NCI-H128 (cell line): ENCODE results near the gene ASH1L.
"Not testable (repeated sequence)": the region's sequence is repeated elsewhere in the genome, so short reads cannot be mapped to it uniquely, and the experiment has no call there.

Experiments
- DNase-seq: peaks from one replicate; lab custom pipeline; 2025; ENCODE audit not compliant: unreplicated experiment; lab: John Stamatoyannopoulos, UW

ASH1L gene

DNA sequence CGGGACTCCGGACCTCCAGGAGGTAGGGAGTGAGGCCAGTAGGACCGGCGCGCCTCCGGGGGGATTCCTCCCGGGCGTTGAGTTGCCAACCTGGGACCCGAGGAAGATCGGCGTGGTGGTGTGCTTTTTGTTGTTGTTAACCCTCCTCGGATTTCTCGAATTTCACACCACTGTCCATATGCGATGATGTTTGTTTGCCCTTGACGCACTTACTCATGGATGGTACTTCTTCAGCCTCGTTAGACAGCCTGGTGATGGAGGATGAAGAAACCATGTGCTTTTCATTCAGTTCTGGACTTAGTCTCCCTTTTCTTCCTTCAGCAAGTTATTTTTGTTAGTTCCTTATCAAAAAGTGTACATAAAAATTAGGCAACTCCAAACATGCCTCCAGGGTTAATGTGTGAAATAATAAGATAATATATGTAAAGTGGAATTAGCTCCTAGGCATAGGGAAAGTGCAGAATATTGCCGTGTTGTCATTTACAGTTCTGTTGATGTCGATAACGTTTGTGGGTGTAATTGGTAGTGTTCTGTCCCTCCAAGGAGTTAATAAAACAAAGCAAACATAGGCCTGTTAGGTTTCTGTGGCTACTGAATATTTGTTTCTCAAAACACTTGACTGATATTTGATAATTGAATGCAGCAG lies 897 bp upstream of the ASH1L start:
- not testable (repeated sequence) for DNase-seq

DNA sequence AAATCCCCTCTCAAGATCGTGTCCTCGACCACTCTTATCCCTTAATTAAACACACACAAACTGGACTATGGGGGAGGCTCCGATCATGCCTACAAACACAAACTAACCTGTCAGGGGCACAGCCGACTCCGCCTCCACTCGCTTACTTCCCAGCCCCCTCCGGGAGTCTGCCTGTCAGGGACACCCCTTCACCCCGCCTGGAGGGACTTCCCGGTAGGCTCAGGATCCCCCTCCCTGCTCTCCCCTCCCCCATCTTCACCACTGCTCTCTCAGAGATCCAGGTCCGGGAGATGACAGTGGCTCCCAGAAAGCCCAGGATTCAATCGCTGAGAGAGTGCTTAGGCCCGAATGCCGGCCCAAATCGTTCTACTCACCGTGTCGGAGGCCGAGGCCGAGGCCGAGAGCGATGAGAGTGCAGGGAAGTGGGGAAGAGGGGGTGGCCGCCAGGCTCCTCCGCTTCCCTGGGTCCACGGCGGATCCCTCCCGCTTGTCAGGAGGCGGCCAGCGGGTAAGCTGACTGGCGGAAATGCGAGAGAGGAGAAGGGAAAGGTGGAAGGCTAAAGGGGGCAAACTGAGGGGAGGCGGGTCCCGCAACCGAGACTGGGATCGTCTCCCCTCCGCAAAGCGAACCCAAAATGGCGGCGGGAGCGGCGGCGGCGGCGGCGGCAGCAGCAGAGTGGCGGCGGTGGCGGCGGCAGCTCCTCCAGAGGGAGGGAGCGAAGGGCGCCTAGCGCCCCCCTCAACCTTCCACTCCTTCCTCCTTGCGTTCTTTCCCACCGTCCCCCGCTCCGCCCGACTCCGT lies 623 bp downstream of the ASH1L start:
- not testable (repeated sequence) for DNase-seq

DNA sequence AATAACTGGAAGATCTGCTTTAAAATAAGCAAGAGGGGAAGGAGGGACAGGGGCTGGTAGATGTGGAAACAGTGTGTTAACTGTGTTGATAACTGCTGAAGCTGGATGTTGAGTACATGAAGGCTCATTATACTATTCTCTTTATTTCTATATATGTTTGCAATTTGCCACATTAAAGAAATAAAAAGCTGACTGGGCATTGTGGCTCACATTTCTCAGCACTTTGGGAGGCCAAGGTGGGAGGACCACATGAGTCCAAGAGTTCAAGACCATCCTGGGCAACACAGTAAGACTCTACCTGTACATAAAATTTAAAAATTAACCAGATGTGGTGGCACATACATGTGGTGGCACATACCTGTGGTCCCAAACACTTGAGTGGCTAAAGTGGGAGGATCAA lies 6.7 kb downstream of the ASH1L start:
- DNase-seq = no peak

DNA sequence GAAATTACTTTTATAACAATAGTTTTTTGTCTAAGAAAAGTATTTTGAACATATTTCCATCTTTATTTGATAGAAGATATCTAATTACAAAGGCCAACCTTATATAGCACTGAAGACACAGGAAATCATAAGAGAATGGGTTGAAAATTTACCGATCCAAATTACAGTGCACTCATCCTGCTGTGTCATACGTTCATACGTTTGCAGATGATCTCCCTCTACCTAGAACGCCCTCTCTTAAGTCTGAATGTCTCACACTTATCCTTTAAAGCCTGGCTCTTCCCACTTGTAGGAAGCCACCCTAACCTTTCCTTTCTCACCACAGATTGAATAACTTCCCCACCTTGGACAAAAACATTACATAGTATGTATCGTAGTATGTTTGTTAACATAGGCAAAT lies 9.3 kb downstream of the ASH1L start:
- DNase-seq = no peak

DNA sequence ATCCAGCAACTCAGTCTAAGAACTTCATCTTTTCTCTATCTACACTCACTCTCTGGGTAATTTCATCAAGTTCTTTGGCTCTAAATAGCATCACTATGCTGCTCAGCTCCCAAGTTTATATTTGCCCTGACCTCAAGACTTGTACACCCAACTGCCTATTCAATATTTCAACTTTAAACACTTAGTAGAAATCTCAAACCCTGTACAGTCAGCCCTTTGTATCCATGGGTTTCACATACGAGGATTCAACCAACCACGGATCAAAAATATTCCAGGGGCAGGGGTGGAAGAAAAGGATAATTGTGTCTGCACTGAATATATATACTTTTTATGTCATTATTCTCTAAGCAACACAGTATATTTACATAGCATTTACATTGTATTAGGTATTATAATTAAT lies 13.9 kb downstream of the ASH1L start:
- no peak for DNase-seq

DNA sequence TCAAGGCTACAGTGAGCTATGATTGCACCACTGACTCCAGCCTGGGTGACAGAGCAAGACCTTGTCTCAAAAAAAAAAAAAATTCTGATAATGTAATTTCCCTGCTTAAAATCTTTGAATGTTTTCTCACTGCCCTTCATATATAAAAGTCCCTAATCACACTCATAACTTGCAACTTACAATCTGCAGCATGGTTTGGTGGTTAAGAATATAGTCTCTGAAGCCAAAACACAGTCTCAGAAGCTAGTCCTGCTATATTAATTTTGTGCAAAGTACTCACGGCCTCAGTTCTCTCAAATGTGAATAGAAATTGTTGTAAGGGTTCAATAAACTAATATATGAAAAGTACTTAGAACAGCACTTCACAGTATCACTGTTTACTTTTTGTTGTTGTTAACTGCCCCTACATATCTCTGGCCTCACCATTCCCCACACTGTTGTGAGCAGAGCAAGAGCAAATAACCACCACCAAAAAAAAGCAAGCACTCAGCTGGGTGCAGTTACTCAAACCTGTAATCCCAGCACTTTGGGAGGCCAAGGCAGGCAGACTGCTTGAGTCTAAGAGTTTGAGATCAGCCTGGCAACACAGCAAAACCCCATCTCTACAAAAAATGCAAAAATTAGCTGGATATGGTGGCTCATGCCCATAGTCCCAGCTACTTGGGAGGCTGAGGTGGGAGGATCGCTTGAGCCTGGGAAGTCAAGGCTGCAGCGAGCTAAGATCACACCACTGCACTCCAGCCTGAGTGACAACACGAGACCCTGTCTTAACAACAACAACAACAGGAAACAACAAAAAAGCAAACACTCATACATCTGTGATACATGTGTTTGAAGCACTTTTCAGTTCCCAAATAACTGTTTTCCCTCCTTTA lies 22.4 kb downstream of the ASH1L start:
- DNase-seq = no peak

DNA sequence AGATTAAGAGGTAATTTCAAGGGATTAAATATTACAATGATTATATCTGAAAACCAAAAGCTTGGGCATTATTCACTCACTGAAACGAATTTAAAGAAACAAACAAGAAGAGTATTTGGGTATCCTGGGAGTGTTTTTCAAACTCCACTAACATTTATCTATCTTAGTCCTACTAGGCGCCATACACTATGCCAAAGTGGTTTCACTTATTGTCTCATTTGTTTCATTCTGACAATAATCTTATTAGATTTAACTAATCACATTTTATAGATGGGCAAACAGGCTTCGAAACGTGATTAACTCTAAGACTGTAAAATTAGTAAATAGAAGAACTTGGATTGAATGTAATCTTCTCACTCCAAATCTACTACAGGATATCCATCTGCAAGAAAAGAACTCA lies 25.4 kb downstream of the ASH1L start:
- no peak for DNase-seq

DNA sequence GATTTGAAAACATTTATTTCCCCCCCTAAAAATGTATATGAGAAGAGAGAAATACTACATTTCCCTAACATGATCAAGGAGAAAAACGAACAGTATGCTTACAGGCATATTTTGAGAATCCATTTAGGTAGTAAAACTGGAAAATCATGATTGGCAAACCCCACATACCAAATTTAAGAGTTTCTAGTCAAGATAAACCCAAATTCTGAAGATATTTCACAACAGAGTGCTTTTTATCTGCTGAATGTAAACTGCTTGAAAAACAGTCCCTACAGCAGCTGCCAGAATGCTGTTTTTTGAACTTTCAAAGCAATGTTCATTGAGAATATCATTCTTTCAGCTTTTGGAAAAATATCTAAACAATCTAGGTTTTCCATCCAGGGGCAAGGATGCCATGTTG lies 31.0 kb downstream of the ASH1L start:
- DNase-seq = no peak

DNA sequence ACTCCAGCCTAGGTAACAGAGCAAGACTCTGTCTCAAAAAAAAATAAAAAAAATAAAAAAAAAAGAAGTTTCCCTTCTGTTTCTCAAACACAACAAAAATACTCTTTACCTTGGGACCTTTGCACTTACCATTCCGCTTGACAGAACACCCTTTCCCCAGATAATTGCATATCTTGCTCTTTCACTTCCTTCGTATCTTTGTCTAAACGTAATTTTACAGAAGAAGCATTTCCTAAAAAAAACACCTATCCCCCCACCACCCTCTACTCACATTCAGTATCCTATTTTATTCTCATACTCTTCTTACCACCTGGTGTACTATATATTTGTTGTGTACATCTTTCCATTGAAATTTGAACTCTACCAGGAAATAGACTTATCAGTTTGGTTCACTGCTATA lies 32.7 kb downstream of the ASH1L start:
- no peak for DNase-seq

DNA sequence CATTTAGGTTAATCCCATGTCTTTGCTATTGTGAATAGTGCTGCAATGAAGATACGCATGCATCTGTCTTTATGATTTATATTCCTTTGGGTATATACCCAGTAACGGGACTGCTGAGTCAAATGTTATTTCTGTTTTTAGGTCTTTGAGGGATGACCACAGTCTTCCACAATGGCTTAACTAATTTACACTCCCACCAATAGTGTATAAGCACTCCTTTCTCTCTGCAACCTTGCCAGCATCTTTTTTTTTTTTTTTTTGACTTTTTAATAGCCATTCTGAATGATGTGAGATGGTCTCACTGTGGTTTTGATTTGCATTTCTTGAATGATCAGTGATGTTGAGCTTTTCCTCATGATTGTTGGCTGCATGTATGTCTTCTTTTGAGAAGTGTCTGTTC lies 33.5 kb downstream of the ASH1L start:
- DNase-seq = no peak

DNA sequence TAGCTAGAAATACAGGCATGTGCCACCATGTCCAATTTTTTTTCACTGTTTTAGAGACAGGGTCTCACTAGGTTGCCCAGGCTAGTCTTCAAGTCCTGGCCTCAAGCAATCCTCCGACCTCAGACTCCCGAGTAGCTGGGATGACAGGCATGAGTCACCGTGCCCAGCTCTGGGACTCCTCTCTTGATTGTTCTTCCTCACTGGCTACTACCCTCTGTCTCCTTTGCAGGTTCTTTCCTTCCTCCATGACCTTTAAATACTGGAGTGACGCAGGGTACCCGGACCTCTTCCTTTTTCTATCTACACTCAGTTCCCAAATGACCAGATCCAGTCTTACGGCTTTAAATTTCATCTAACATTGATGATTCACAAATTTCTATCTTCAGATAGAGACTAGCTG lies 34.9 kb downstream of the ASH1L start:
- DNase-seq = no peak

DNA sequence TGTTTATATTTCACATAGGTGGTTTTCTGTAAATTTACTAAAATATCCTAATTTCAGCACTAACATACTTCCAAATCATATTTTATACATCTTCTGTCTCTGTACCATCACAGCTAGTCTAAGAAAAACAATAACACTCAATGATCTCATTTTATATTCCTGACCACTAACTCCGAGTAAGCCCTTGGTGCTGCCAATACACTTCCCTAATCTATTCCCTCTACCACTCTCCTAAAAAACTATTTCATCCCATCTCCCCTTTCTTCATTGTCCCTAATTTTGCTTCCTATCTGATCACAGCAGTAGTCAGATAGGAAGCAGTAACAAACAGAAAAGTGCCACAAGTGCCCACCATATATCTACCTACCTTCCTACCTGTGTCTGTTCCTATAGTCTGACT lies 36.2 kb downstream of the ASH1L start:
- no peak for DNase-seq

DNA sequence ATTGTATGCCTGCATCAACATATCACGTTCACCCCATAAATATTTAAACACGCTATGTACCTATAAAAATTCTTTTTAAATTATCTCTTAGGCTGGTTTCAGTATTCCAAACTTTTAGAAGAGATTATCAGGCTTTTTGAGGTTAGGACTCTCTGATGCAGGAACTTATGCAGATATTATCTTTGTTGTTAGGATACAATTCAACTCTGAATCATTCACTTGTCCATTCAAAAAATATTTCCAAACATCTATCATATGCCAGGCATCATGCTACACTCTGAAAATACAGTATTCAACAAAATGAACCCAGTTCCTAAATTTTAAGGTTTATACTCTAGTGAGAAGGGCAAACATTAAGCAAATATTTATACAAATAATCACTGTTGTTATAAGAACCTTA lies 40.5 kb downstream of the ASH1L start:
- no peak for DNase-seq

DNA sequence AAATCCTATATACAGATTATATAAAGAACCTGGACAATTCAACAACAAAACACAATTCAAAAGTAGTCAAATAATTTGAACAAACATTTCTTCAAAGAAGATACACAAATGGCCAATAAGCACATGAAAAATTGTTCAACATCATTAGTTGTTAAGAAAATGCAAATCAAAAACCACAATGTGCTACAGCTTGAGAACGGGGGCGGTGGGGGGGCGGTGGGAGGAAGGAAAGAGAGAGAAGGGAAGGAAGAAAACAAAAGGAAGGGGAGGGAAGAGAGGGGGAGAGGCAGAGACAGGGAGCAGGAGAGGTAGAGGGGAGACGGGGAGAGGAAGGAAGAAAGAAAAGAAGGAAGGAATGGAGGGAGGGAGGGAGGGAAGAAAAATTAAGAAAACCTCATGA lies 44.1 kb downstream of the ASH1L start:
- DNase-seq = no peak

DNA sequence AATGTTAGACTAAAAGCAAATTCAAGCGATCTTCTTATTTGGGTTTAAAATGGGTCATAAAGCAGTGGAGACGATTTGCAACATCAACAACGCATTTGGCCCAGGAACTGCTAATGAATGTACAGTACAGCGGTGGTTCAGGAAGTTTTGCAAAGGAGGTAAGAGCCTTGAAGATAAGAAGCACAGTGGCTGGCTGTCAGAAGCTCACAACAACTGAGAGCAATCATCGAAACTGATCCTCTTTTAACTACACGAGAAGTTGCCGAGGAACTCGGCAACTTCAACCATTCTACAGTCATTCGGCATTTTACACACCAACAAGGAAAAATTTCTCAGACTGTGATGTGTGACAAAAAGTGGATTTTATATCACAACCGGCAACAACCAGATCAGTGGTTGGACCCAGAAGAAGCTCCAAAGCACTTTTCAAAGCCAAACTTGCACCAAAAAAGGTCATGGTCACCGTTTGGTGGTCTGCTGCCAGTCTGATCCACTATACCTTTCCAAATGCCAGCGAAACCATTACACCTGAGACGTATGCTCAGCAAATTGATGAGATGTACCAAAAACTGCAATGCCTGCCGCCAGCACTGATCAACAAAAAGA lies 47.9 kb downstream of the ASH1L start:
- no peak for DNase-seq

DNA sequence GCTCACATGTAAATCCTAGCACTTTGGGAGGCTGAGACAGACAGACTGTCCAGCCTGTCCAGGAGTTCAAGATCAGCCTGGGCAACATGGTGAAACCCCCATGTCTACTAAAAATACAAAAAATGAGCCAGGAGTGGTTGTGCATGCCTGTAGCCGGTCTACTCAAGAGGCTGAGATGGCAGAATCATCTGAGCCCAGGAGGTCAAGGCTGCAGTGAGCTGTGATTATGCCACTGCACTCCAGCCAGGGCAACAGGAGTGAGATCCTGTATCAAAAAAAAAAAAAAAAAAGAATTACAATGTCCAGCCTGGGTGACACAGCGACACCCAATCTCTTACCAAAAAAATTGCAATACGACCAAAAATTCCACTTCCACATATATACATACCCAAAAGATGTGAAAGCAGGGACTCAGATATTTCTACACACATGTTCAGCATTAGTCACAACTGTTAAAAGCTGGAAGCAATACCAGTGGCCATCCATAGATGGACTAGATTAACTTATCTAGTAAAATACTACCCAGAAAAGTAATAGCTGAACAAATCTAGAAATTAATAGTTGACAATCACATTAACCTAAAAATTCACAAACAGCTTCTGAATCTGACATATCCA lies 49.2 kb downstream of the ASH1L start:
- DNase-seq = no peak

DNA sequence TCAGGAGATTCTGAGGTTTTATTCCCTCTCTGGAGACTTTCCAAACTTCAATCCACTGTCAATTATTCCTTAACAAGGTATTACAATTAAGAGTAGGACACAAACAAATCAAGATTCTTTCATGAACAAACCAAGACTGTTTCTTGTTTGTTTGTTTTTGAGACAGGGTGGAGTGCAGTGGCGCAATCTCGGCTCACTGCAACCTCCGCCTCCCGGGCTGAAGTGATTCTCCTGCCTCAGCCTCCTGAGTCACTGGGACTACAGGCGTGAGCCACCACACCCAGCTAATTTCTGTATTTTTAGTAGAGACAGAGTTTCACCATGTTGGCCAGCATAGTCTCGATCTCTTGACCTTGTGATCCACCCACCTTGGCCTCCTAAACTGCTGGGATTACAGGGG lies 51.2 kb downstream of the ASH1L start:
- DNase-seq = not testable (repeated sequence)

DNA sequence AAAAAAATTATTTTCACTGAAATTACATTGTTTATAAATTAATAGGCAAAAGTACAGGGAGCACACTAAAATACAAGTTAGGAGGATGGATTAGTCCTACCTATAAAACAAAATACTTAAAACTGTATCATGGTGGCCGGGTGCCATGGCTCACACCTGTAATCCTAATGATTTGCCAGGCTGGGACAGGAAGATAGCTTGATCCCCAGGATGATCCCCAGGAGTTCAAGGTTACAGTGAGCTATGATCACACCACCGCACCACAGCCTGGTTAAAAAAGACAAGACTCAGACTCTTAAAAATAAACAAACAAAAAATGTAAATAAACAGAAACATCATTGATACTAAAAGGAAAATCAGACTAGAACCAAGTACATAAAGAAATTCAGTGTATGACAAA lies 53.5 kb downstream of the ASH1L start:
- no peak for DNase-seq

DNA sequence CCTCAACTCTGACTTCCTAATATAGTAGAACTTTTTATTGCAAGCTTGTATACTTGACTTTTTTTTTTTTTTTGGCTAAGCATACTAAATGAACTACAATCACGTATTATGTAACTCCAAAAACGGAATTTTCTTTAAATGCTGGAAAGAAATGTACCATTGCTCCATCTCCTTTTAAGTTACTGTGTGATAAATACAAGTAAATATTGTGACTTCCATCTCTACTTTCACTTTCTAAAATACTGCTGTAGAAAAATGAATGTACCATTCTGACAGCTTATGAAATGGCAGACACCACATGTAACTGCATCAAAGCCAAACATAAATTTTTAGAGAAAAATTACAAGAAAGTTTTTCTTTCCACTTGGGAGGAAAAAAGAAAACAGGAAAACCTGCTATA lies 54.7 kb downstream of the ASH1L start:
- no peak for DNase-seq

DNA sequence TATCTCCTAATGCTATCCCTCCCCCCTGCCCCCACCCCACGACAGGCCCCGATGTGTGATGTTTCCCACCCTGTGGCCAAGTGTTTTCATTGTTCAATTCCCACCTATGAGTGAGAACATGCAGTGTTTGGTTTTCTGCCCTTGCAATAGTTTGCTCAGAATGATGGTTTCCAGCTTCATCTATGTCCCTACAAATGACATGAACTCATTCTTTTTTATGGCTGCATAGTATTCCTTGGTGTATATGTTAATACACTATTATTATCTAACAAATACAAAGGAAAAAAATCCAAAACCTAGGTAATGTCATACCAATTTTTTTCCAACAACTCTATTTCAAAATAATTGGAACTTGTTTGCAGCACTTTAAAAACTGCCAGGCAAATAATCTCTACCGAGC lies 56.6 kb downstream of the ASH1L start:
- not testable (repeated sequence) for DNase-seq

DNA sequence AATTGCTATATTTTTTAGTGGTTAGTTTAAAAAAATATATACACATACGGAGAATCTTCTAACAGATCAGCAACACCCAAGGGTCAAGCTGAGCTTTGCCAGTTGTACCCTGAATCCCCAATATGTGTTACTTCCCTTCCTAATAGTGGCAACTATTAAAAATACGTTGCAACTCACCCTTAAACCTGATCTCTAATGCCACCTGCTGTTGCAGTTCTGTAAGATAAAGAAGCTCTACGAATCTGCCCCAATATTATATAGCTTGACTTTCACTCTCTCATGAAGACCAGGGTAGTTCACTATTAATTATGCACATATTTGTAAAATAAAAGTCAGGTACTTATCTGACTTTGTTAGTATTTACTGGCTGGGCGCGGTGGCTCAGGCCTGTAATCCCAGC lies 58.4 kb downstream of the ASH1L start:
- DNase-seq = no peak
